ENCODE measurements around the gene OTUB1.
"Not testable (repeated sequence)": the region's sequence is repeated elsewhere in the genome, so short reads cannot be mapped to it uniquely, and the experiment has no call there.

Gene OTUB1, protein sequence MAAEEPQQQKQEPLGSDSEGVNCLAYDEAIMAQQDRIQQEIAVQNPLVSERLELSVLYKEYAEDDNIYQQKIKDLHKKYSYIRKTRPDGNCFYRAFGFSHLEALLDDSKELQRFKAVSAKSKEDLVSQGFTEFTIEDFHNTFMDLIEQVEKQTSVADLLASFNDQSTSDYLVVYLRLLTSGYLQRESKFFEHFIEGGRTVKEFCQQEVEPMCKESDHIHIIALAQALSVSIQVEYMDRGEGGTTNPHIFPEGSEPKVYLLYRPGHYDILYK

DNA sequence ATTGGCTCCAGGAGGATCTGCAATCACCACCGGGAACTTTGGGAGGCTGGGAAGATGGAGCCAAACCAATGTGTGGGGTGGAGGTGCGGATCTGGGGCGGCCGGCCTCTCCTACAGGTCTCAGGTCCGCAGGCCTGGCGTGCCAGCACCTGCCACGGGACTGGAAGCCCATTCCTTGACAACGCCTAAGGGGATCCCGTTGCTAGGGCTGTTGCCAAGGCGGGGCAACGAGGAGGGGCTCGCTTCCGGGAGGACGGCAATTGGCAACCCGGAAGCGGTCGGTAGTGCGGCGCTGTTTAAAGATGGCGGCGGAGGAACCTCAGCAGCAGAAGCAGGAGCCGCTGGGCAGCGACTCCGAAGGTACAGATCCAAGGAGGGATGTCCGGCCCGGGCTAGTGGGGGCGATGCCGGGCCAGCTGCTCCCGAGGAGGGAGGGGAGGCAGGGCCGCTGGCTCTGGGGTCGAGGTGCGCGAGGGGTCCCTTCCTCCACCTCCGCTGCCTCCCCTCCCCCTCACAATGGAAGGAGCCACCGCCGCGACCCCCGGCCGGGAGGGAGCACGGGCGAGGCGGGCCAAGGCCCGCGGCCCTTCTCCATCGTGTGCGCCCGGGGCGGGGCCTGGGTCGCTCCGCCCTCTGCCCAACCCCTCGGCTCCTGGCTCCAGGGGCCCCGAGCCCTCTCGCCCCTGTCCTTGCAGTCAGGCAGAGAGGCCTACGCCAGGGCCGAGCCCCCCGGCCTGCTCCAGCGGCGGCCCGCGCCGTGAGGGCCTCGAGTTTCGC, at the start of gene OTUB1:
Gene OTUB1, plus strand, starts transcription at position 283 of the 776 bp plus-strand sequence. Its CDS starts 19 bp downstream, at position 302.
- peak; percentile 59 for DNase-seq (ENCODE audit: low read depth)

DNA sequence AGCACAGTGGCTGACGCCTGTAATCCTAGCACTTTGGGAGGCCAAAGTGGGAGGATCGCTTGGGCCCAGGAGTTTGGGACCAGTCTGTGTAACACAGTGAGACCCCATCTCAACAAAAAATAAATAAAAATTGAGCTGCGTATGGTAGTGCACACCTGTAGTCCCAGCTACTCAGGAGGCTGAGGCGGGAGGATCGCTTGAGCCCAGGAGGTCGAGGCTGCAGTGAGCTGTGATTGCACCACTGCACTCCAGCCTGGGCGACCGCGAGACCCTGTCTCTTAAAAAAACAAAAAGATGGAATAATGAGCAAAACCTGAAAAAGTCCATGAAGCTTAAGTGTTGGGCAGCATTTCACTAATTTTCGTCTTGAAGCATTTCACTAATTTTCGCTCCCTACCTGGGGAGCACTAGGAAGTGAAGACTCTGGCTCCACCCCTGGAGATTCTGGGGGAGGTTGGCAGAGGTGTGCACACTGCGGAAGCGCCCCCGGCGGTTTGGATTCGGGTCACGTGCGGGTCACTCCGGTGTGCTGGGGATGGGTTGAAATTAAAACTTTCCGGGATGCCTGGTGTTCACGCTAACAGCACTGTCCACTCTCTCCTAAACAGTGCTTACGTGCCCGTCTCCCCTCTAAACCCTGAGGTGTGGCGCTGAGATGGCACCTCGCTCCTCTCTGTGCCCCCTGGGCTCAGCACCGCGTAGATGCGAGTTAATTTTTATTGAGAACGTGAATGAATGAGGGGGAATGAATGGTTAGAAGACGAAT, 48.3 kb upstream of the OTUB1 start:
- no peak for DNase-seq (ENCODE audit: low read depth)

DNA sequence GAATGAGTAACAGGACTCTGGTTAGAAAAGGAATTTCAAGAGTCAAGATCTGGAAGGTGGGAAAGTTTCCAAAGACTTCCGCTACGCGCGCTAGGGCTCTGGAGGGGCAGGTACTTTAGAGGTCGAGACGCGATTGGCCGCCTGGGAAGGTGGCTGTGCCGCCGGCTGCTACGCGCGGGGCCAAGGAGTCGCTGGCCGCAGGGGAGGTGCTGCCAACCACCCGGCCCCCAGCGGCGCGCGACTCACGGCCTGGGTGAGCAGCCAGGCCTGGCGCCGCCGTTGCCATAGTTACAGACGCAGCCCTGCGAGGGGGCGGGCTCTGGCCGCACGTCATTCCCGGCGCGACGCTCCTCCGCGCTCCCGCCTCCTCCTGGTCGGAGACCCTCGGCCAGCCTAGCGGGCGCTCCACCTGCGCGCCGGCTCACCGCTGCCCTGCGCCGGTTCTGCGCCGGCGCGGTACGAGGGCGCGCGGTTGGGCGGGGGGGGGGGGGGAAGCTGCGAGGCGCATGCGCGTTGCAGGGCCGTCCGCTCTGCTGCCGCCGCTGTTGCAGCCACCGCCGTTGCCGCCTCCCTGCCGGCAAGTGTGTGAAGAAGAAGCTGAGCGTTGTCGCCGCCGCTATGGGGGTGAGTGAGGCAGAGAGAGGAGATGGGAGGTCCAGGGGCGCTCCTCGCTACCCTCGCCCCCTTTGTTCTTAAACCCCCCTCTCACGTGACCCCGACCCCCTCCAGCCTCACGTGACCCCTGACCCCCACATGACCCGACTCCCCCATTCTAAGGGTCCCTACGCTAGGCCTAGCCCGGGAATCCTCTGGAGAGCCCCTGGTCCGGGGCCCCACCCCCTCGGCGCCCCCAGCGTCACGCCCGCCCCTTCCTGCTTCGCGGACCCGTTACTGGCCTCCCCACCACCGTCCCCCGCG, 47.5 kb upstream of the OTUB1 start, which contains the start of gene NAA40:
Gene NAA40, plus strand, starts transcription at position 524 of the 918 bp plus-strand sequence. Its CDS starts 95 bp downstream, at position 619.
- peak; percentile 86 for DNase-seq (ENCODE audit: low read depth)

DNA sequence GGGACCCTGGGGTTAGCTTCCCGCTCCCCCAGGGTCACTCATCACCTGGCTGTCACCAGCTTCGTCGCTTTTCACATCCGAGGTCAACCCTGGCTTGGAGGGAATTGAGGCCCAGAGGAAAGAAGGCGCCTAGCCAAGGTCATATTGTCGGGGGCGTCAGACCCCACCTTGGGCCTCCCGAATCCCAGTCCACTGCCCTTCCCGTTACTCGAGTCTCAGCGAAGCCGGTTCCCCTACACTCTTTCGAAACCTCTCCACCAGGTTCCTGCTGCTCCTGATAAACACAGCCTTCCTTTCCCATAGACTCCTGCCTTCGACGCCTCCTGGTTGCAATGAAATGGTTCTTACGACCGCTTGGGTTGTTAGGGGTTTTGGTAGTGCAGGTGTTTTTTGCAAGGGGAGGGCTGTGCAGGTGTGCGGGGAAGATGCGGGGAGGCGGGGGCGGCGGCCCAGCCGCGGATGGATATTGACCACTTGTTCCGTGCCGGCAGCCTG, 46.8 kb upstream of the OTUB1 start:
- no peak for DNase-seq (ENCODE audit: low read depth)

DNA sequence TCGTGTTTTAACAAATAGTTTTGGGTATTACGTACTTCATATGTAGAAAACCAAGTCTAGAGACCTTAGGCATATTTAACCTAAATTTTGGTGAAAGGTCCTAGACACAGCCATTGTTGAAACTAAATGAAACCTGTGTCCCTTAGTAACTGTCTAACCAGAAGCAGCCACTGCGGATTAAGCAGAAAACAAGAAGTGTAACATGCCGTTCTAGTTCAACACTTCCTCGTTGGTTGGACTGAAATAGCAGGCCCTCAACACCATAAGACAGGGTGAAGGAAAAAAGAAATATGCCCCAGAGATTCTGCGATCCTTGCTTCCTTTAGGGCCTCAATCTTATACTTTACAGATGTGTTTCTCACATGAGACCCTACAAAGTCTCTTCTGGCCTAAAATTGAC, 45.5 kb upstream of the OTUB1 start:
- DNase-seq (ENCODE audit: low read depth) = no peak

DNA sequence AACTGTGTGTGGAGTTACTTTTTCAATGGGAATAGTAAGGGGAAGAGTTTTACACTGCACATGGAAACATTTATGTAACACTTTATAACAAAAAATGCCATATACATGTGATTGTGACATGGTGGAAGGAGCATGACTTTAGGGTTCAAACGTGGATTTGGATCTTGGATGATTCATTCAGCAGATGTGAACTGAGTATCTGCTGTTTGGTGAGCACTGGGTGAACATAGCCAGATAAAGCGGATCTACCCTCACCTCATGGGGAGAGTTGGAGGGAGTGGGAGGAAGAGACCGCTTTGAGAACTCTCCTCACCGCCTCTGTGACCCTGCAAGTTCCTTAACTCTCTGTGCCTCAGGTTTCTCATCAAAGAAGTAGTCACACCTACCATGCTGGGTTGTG, 44.3 kb upstream of the OTUB1 start:
- no peak for DNase-seq (ENCODE audit: low read depth)

DNA sequence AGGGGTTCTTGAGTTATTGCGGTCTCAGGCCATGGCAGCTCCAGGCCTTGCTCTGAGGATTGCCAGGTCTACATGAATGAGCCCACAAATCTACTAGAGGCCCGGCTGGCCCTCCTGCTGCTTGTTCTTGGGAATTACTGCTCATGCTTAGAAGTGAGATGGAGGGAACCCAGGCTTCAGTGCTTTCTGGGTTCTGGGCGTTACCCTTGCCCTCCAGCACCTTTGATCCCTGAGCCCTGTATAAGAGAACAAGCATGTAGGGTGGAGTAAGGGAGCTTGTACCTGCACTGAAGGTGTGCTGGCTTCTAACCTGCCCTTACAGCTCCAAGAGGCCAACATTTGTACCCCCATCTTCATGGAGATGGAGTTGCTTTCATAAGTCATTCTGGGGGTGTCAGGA, 43.4 kb upstream of the OTUB1 start:
- DNase-seq (ENCODE audit: low read depth) = no peak

GRCh38 chr11:63944987-63945386, 41.3 kb upstream of the OTUB1 start:
- no peak for DNase-seq (ENCODE audit: low read depth)

DNA sequence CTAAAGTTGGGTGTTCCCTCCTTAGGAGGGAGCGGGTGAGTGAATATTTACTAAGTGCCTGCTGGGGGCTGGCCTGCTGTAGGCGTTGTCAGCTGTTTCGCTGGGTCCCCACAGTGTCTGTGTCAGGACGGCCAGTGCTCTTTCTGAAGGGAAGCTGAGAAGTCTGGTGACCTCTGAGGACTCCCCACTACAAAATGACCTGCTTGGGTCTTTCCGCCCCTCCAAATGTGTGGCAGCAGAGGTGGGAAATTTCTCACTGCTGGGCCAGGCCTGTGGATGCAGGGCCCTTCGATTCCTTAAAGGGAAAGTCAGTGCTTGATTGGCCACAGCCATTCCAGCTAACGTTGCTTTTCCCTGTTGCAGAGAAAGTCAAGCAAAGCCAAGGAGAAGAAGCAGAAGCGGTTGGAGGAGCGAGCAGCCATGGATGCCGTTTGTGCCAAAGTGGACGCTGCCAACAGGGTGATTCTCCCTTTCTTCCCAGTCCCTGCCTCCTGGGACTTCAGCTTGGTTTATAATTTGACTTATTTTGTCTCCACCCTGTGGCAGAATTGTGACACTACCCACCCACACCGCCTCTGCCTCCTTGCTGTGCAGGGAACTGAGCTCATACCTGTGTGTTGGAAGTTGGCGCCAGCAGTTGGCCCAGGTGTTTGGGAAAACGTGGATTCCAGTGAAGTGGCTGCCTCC, 40.6 kb upstream of the OTUB1 start:
- DNase-seq (ENCODE audit: low read depth) = no peak

- no peak for DNase-seq (ENCODE audit: low read depth)
Observed at GRCh38 chr11:63951779-63952536, 34.3 kb upstream of the OTUB1 start.

DNA sequence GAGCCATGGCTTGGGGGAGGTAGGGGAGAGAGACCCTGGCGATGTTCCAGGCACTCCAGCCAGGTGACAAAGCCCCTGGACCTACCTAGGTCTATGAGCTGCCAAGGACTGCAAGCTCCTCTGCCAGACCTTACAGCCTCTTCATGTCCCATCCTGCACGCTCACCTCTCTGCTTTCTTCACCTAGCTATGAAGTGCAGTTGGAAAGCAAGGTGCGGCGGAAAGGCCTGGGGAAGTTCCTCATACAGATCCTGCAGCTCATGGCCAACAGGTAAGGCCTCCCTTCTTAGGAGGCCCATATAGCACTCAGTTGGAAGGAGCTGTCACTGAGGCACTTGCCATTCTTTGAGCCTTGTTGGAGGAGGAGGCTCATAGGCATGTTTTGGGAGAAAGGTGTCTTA, 33.7 kb upstream of the OTUB1 start:
- no peak for DNase-seq (ENCODE audit: low read depth)

DNA sequence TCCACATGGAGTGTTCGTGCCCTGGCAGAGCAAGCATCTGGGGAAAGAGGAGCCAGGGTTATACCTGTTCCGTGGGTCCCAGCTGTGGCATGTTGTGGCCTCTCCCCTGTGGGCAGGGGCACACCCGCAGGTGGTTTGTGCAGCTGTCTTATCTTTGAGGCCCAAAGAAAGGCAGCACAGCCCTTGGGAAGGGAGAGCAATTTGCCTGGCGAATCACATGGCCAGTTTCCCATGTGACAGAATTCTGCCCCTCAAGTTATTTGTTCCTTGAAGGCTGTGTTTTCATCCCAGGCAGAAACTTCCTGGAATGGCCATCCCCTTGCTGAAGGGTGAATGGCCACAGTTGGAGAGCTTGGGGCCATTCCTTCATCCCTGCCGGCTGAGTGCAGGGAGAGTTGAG, 28.2 kb upstream of the OTUB1 start:
- DNase-seq (ENCODE audit: low read depth) = no peak

- DNase-seq (ENCODE audit: low read depth) = no peak
Observed at GRCh38 chr11:63961608-63962412, 24.4 kb upstream of the OTUB1 start.

- not testable (repeated sequence) for DNase-seq (ENCODE audit: low read depth)
Observed at GRCh38 chr11:63963895-63964294, 22.3 kb upstream of the OTUB1 start.

- no peak for DNase-seq (ENCODE audit: low read depth)
Observed at GRCh38 chr11:63966444-63966843, 19.8 kb upstream of the OTUB1 start.

- DNase-seq (ENCODE audit: low read depth) = no peak
Observed at GRCh38 chr11:63969461-63969860, 16.8 kb upstream of the OTUB1 start.

DNA sequence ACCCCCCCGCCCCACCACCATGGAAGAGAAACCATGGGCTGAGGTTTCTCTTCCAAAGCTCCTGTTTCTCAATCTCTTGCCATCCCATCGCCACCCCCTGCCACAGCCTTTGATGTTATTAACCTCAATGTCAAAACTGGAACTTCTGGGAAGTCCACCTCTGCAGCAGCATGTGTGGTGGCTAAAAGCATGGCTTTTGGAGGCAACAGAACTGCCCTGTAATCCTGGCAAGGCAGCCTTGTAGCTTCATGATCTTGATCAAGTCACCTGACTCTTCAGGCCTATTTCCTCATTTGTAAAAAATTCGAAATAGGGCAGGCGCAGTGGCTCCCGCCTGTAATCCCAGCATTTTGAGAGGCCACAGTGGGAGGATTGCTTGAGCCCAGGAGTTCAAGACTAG, 15.3 kb upstream of the OTUB1 start:
- no peak for DNase-seq (ENCODE audit: low read depth)

- not testable (repeated sequence) for DNase-seq (ENCODE audit: low read depth)
Observed at GRCh38 chr11:63973912-63974258, 12.4 kb upstream of the OTUB1 start.
